Gastroesophageal sphincter (tissue), 3 donors: ENCODE data around the gene UAP1.

ENCODE experiments used
- CTCF ChIP-seq, 4 experiments: fragments of 200-600 bp in 2 of 4; fragments of 450-650 bp in 2 of 4; sonication (generic) in 1 of 4; IDR thresholded peaks; one replicate each; pipeline ENCODE4 v1.5.1; 2017 to 2019; ENCODE audit warnings: antibody characterized with exemption in 4 of 4, mild to moderate bottlenecking in 2 of 4, moderate library complexity in 2 of 4
- EP300 ChIP-seq: sonication (generic); formaldehyde crosslinking; IDR thresholded peaks from one replicate; pipeline ENCODE4 v1.6.1; 2017; ENCODE audit warnings: antibody characterized with exemption, mild to moderate bottlenecking
- POLR2A ChIP-seq, 2 donors: fragments of 450-650 bp; IDR thresholded peaks; one replicate each; pipeline ENCODE4 v1.6.1; 2017; ENCODE audit warnings: antibody characterized with exemption in 2 of 2, mild to moderate bottlenecking in 2 of 2, moderate library complexity in 1 of 2
- POLR2AphosphoS5 ChIP-seq: sonication (generic); formaldehyde crosslinking; IDR thresholded peaks from one replicate; pipeline ENCODE4 v1.6.1; 2017; ENCODE audit warnings: antibody characterized with exemption

- no peak for TF ChIP-seq CTCF (IDR thresholded peaks at IDR 0.05)
- no peak for TF ChIP-seq POLR2A (IDR thresholded peaks at IDR 0.05)
- no peak for TF ChIP-seq POLR2AphosphoS5
- no peak for TF ChIP-seq EP300
Observed at GRCh38 chr1:162639718-162640117, 78.2 kb downstream of the UAP1 start.
